ENCODE results near the gene NRDE2.

GRCh38 chr14:90291699-90292098 lies 40.0 kb downstream of the NRDE2 start:
- TF ChIP-seq CTCF (conservative IDR thresholded peaks at IDR 0.05; ENCODE audit: low read length), result no peak
- no peak for TF ChIP-seq EZH2phosphoT487 (IDR thresholded peaks at IDR 0.05; ENCODE audit: borderline replicate concordance, low read depth, low read length)
